HS-27A (cell line): ENCODE measurements around the gene FOSL1.

Experiments
- DNase-seq: peaks from one replicate; pipeline ENCODE4 v3.0.0-alpha.2; 2012; ENCODE audit warnings: low read depth, missing footprints

Gene FOSL1

DNA sequence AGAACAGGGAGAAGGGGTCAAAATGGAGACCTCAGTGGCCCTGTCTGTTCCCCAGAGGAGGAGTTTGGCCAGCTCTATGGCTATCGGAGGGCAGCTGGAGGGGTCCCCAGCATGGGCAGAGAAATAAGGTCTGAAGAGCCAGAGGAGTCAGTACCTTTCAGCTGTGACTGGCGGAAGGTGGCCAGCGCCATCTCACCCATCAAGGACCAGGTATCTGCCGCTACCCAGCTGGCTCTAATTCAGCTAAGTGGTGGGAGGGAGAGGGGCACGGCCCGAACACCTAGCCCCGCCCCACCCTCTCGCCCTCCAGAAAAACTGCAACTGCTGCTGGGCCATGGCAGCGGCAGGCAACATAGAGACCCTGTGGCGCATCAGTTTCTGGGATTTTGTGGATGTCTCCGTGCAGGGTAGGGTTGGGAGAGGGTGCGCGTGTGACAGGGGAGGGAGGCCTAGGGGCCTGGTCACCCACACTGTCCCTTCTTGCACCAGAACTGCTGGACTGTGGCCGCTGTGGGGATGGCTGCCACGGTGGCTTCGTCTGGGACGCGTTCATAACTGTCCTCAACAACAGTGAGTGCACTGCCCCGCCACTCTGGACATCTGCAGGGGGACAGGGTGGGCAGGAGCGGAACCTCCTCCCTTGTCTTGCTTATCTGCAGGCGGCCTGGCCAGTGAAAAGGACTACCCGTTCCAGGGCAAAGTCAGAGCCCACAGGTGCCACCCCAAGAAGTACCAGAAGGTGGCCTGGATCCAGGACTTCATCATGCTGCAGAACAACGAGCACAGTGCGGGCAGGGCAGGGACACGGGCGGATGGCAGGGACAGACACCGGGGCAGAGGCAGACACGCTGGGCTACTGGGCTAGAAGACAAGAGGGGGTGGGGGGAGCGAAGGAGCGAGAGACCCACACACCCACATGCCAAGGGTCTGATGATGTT is 17.8 kb downstream of the FOSL1 start:
- no peak for DNase-seq

DNA sequence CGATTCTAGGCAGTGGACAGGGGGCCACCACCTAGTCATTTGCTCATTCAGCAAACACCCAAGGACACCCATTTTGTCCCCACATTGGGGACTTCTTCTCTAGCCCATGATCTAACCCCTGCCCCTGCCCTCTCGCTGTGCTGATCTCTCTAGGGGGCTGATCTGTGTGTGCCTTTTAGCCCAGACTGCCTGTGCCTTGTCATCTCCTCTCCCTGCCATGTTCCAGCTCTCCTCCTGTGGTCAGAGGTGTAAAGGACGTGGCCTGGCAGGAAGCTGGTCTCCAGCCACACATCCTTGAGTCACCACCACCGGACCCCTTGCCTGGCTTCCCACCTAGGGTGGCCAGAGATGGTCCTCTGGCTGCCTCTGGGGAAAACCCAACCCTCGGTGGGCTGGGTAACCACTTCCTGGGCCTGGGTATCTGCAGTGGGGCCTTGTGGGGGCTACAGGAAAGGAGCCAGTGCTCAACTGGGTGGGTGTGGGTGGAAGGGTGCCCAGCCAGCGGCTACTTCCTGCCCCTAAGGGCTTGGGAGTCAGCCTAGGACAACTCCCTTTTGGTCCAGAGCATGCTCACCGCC is 19.3 kb downstream of the FOSL1 start:
- no peak for DNase-seq

DNA sequence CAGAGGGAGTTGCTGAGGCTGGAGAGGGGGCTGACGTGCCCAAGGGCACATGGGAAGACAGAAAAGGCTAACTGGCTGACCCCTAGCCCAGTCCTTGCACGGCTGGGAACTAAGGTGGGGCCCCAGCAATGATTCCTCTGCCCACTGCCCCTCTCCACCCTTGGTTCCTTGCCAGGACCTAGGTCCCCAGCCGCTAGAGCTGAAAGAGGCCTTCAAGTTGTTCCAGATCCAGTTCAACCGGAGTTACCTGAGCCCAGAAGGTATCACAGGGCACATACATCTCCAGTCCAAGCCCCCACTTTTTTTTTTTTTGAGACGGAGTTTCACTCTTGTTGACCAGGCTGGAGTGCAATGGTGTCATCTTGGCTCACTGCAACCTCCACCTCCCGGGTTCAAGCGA is 20.2 kb downstream of the FOSL1 start:
- DNase-seq: no peak

DNA sequence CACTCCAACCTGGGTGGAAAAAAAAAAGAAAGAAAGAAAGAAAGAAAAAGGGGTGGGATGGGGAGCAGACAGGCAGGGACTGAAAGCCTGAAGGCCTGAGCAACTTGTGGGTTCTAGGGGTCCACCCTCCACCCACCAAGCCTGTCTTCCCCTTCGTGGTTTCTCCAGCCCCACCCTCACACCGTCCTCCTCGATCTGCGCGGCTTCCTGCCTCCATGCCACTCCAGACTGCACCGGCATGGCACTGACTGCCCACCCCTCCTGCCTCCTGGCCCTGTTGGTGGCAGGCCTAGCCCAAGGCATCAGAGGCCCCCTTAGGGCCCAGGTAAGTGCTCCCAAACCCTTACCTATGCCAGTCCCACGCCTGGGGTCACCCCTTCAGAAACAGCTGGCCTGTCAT is 20.6 kb downstream of the FOSL1 start, which contains the start of gene CTSW:
CTSW (plus strand) TSS at position 221 of the 400 bp plus-strand sequence; CDS start at position 239, 18 bp downstream.
- DNase-seq: no peak

DNA sequence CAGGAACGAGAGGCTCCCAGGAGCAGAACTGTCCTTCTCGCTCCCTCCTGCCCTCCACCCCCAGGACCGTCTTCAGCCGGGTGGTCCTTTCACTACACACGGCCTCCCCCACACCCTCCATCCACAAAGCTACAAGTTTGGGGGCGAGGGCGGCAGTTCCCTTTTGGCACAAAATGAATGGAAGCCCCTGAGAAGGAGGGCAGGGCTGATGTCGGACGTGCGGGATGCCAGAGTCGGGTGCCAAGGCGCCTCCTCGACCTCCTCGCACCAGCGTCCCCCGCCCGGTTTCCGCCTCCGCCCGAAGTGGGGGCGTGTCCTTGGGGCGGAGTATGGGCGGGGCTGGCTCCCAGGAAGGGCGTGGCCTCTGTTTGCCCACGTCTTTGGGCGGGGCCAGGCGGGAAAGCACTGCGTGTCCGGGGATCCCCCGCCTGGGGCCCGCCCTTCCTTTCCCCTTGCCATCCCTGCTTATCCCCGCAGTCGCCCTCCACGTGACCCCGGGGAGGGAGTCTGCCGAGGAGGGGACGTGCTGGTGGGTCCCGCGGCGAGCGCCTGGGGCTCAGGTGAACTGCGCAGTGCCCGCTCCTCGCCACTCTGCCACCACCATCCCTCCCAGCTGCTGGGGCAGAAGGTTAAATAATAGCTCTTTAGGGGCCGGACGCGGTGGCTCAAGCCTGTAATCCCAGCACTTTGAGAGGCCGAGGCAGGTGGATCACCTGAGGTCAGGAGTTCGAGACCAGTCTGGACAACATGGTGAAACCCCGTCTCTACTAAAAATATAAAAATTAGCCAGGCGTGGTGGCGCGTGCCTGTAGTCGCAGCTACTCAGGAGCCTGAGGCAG is 26.7 kb downstream of the FOSL1 start:
- peak; percentile 84 for DNase-seq

DNA sequence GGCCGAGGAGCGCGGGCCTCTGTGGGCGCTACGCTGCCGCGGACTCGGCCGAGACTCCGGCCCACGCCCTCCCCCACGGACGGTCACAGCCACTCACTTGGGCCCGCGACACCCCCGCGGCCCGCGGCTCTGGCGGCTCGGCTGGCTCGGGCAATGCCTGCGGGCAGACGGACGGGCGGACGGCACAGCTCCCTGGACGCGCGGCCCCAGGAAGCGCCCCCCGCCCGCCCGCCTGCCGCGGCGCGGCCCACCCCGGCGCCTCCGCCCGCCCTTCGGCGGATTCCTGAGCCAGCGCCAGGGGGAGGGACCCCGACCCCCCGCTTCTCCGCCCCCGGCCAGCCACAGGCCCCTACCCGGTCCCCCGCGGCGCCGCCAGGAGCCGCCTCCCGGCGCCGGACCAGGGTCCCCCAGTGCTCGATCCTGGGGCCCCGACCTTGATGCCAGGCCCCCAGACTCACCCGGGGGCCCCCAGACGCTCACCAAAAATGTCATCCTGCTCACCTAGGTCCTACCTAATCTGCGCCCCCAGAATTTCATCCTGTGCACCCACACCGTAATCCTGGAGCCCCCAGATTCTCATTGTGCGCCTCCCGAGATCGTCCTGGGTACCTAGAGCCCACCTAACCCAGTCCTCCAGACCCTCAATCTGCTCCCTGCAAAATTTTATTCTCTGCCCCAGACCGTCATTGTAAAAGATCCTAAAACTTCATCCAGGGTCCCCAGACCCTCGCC is 27.4 kb downstream of the FOSL1 start, which contains the start of gene EFEMP2:
EFEMP2 (minus strand) TSS at position 215 of the 732 bp plus-strand sequence. CDS start 446 bp downstream, outside the sequence.
- DNase-seq: no peak

DNA sequence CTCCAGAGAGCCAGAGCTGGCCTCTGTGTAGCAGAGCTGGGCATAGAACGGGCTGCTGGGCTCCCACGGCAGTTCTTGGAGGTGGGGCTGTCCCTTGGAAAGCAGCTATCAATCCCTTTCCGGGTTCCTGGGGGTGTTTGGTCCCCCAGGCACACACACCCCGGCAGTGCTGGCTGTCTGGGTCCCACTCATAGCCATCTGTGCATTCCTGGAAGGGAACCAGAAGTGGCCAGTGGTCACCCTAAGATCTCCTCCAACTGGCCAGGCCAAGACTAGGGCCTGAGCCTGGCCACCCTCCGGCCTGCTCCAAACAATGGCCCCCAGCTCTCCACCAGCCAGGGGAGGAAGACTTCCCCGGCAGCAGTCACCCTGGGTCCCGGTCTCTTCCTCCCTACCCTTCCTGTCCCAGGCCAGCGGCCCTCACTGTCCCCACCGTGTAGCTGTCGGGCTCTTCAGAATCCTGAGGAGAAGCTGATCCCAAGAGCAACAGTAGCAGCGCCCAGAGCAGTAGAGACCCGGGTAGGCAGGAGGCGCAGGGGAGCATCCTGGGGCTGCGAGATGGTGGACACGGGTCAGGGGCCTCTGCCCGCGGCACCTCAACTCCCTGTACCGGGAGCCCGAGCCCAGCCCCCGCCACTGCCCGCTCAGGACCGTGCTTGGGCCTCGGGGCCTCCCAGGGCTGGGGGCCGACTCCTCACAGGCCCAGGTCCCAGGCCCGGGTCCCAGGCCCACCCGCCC is 28.2 kb downstream of the FOSL1 start:
- DNase-seq: no peak

DNA sequence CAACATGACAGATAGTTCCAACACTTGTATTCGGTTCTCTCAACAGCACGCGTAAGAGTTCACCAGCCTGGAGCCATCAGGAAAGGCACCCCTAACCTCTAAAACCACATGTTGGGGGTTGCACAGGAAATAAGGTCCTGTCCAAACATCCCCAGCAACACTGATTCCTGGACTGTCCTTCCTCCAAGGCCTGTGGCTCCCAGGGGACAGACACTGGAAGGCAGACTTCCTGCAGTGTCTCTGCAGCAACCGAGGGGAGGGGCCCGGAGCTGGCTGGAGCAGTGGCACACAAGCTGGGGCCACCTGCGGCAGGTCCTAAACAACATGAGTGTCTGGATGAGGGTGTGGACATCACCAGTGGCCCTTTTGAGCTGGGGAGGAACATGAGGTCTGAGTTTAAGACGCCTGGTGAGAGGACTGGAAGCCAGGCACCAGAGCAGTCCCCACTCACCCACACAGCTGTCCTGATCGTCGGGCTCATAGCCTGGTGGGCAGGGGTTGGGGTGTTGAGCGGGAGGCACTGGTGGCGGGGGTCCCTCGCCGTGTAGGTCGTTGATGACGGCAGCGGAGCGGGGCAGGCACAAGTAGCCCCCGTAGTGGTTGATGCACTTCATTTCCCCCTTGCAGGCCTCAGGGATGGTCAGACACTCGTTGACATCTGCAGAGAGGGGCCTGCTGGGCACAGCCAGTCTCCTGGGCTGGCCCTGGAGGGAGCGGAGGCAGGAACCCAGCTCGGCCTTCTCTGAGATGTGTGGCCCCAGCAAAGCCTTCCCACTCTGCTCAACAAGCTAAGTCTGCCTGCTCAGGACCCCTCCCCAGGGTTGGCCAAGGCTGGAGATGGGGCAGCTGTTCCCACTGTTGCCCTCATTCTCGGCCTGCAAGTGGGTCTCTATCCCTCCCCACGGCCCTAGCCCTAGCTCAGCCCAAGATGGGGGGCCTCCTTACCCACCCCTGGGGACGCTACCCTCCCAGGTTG is 29.2 kb downstream of the FOSL1 start:
- no peak for DNase-seq

DNA sequence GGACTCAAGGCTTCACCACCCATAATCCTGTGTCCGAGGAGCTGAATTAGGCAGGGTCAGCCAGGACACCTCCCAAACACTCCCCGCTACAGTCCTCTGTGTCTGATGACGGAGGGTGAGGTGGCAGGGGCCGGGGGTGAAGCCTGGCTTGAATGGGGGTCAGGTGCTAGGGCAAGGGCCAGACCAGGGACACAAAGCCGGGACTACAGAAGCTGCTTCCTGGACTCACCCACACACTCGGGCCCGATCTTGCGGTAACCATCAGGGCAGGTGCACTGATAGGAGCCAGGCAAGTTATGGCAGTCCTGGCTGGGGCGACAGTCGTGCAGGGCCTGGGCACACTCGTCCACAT is 29.9 kb downstream of the FOSL1 start:
- DNase-seq: no peak

DNA sequence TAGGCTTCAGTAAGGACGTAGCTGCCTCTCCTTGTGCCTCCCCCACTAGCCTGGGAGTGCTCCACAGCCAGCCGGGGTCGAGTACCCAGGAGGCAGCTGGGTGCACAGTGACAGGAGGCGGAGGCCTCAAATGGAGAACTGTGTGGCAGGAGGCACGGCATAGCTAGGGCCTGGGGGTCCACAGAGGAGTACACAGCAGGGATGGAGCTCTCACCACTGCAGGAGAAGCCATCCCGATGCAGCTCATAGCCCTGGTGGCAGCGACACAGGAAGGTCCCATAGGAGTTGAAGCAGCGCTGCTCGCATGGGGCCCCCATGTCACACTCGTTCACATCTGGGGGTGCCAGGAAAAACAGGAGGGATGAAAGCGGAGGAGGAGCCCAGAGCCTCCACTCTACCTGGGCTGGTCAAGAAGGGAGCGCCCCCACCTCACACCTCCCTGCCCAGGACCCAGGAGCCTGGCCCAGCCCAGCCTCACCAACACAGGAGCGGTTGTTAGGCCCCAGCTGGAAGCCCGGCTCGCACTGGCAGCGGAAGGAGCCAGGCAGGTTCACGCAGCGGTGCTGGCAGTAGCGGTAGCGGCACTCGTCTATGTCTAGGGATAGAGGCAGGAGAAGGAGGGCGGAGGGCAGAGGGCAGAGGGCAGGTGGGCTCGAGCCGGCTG is 30.4 kb downstream of the FOSL1 start:
- DNase-seq: no peak

DNA sequence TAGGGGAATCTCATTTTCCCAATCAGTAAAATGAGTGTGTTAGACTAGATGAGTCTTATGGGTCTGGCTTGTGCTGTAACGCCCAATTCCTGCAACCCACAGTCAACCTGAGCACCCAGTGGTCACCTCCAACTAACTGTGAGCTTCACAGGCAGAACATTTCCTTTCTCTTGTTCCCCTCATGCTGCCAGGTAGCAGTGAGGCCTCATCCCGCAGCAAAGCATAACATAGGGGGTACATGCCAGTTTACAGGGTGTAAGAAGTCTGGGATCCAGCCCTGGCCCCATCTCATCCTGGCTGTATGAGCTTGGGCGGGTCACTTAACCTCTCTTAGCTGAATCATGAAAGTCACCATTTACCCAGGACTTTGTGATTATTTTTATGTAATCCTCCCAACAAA is 31.3 kb downstream of the FOSL1 start:
- no peak for DNase-seq

DNA sequence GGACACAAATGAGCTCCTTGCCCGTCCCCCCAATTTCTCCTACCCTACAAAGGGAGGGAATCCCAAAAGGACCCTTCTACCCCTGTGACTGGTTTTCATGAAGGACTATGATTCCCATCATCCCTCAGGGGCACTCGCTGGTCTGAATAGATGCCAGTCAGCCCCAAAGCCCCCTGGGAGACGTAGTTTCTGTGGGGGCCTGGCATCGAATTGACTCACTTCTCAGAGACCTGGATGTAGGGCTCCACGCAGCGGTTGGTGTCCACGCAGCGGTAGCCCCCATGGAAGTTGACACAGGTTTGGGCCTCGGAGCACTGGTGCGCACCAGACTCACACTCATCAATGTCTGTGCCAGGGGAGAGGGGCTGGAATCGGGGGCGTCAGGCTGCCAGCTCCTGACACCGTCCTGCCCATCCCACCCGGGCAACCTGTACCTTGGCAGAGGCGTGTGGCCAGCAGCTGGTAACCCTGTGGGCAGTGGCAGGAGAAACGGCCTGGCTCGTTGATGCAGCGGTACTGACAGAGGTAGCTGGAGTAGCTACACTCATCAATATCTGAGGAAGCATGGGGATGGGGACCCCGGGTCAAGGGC is 32.0 kb downstream of the FOSL1 start:
- DNase-seq: no peak

DNA sequence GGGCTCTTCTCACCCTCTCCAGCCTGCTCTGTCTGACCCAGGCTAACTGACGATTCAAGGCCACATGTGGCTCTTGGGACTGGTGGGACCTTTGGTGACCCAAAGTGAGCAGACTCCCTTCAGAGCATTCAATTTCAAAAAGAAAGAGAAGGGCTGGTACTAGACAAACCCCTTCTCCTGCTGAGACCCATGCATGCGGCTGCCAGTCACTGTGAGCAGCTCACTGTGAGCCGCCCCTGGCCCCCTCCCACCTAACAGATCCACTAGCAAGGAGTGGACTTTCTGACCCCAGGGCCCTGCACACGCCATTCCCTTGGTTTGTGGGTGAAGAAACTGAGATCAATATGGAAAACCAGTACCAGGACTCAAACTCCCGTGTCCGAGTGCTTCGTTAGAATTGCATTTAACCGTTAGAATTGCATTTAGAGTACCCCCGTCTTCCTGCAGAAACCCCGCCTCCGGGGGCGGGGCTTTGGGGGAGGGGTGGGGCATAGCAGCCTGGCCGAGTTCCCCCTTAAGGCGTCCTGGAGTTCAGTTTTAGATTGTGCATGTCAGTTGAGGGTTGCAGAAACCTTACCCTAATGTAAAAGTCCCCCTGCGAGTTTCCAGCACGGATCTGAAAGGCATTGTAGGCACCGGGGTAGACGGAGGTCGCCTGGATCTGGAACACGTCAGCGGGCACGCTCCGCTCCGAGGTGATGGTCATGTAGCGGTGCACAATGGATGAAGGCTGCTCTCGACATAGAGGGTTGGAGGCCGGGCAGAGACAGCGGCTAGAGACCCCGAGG is 32.7 kb downstream of the FOSL1 start:
- no peak for DNase-seq

DNA sequence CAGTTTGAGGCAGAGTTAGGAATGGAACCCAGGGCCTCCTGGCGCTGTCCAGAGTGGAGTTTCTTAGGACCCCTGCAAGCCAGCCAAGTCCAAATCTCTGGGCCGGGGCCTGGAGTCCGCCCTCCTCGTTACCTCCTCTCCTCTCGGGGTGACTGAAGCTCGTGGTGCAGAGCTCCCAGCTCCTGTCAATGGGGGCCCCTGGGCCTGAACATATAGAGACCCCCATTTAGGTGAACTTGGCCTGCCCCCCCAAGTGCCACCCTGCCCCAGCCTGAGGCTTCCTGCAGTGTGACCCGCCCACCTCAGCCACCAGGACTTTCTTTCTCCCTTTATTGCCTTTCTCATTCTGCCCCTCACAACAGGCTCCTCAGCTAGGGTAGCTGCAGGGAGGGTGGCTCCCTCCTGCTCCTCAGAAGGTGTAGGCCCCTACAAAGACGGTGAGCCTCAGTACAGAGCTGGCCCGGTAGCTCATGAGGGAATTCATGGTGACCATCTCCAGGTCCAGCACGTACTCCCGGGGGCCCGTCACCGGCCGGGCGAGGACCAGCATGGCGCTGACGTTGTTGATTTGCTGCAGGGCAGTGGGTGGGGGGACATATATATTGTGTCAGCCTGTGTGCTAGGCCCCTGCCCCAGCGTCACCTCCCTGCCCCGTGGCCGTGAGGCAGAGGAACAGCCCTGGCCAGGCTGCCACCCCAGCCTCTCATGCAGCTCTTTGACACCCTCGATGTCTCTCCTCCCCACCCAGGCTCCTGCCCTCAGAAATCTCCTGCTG is 33.5 kb downstream of the FOSL1 start:
- no peak for DNase-seq

DNA sequence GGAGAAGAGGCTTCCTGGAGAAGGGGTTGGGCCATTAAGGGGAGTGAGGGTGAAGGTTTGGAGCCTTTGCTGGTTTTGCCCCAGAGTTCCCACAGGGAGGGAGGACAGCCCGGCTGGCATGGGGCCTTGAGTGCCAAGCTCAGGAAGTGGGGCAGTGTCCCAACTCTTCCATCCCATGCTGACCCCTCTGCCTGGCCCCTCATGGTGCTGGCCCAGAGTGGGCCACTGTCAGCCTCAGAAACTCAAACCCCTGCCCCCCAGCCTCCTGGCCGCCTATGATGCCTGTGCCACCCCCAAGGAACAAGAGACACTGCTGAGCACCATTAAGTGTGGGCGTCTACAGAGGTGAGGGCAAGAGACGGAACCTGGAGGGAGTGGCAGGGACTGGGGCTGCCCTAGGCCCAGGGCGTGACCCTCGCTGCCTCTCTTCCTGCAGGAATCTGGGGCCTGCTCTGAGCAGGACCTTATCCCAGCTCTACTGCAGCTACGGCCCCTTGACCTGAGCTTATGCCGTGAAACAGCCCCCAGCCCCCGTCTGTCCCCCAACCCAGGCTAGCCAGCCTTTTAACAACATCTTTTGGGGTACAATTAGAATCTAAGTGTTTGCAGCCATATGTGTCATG is 34.5 kb downstream of the FOSL1 start:
- no peak for DNase-seq

DNA sequence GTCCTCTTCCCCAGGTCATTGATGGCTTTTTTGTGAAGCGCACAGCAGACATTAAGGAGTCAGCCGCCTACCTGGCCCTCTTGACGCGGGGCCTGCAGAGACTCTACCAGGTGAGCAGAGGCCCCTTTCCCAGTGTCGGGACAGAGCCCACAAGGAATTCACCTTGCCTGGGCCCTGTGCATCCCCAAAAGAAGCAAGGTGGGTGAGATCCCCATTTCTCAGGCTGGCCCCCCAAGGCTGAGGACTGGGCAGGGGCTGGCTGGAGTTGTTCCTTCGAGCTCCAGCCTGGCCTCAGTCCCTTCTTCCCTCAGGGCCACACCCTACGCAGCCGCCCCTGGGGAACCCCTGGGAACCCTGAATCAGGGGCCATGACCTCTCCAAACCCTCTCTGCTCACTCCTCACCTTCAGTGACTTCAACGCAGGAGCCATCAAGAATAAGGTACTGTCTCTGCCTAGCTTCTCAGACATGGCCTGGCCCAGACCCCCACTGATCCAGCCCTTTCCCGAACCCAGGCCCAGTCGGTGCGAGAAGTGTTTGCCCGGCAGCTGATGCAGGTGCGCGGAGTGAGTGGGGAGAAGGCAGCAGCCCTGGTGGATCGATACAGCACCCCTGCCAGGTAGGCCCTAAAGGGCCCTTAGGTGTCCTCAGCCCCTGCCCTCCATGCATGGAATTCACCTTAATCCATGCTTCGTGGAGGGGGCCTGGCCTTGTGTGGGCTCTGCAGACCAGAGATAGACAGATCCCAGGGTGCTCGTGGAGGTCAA is 35.3 kb downstream of the FOSL1 start:
- no peak for DNase-seq
